Mucosa of rectum (tissue), 2 donors: ENCODE data around the gene MYO1E.

Experiments
- H3K27ac ChIP-seq, 2 donors: one replicate each; pipeline ENCODE4 v1.7.0; 2013; ENCODE audit warnings: inconsistent platforms in 2 of 2, low read depth in 2 of 2, low read length in 2 of 2
- H3K27me3 ChIP-seq, 2 donors: one replicate each; pipeline ENCODE4 v1.7.0; 2013; ENCODE audit warnings: low read length in 2 of 2; ENCODE audit not compliant: control insufficient read depth in 2 of 2, insufficient read depth in 2 of 2
- H3K36me3 ChIP-seq, 2 donors: one replicate each; pipeline ENCODE4 v1.7.0; 2013; ENCODE audit warnings: low read length in 2 of 2; ENCODE audit not compliant: control insufficient read depth in 2 of 2, insufficient read depth in 2 of 2
- H3K4me1 ChIP-seq, 2 donors: one replicate each; pipeline ENCODE4 v1.7.0; 2013; ENCODE audit warnings: low read length in 2 of 2, mild to moderate bottlenecking in 1 of 2; ENCODE audit not compliant: control insufficient read depth in 2 of 2, insufficient read depth in 2 of 2
- H3K4me3 ChIP-seq, 2 donors: one replicate each; pipeline ENCODE4 v1.7.0; 2013; ENCODE audit warnings: low read length in 2 of 2
- H3K9ac ChIP-seq, 2 donors: one replicate each; pipeline ENCODE4 v1.7.0; 2013; ENCODE audit warnings: low read length in 2 of 2, low read depth in 1 of 2, mild to moderate bottlenecking in 1 of 2
- H3K9me3 ChIP-seq, 2 donors: one replicate each; pipeline ENCODE4 v1.7.0; 2013; ENCODE audit warnings: low read length in 2 of 2; ENCODE audit not compliant: control insufficient read depth in 2 of 2
- donor health status: healthy.
- donor health status: Normal muscosa, but diverticular disease.

The MYO1E gene

DNA sequence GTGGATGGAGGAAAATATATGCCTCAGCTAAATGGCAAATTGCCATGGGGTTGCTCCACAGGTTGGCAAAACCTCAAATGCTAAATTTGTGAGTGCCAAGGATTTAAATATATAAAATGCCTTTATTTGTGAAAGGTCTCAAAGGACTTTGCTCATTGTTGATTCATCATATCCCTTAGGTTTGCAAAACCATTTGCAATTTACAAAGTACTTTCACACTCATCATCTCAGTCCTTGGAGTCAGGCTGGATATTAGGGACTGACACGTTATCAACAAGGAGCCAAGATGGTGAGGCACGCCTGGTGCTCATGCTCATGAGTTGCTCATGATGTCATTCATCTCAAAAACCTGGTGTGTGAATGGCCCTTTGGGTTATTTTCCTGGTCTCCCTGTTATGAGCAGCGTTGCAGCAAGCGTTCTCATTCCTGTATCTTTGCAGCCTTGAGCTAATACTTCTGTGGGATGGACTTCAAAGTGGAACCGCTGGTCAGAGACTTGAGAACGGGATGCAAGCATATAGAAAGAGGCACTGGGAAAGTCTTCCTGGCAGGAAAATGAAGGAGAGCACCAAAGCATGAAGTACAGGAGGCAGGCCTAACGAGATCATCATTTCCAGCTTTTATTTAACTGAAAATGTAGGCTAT, 66.0 kb downstream of the MYO1E start:
- H3K4me1 ChIP-seq = peaks cover 18 to 19% of the 10 kb centered on the region in 2 donors
- no peaks in the 10 kb centered on the region for H3K36me3 ChIP-seq
- no peak overlapping the region for H3K9ac ChIP-seq
- no peaks in the 10 kb centered on the region for H3K9me3 ChIP-seq
- H3K27me3 ChIP-seq = no peaks in the 10 kb centered on the region
- H3K4me3 ChIP-seq = no peak overlapping the region
- H3K27ac ChIP-seq = peak overlapping the region in 1 of 2 donors; percentile 75

DNA sequence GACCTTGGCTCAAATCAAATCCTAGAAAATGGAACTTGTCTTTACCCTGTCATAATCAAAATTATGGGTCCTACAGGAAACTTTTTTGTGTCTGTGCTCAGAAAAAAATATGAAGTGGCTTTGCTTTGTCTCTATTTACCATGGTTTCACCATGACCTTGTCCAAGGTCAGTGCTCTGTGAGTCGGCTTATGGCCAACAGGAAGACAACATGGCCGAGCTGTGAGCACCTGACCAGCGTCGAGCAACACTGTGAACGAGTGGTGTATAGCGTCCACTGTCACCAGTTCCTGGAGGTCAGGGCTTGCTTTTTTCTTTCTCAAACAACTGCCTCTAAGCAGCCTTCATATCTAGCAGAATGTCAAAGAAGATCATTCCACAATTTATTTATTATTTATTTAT, 67.9 kb downstream of the MYO1E start:
- peak overlapping the region; percentile 75 to 80 for H3K27ac ChIP-seq
- peaks cover 29 to 34% of the 10 kb centered on the region in 2 donors for H3K4me1 ChIP-seq
- no peak overlapping the region for H3K4me3 ChIP-seq
- H3K9me3 ChIP-seq = no peaks in the 10 kb centered on the region
- H3K36me3 ChIP-seq = no peaks in the 10 kb centered on the region
- H3K27me3 ChIP-seq = no peaks in the 10 kb centered on the region
- H3K9ac ChIP-seq = no peak overlapping the region

DNA sequence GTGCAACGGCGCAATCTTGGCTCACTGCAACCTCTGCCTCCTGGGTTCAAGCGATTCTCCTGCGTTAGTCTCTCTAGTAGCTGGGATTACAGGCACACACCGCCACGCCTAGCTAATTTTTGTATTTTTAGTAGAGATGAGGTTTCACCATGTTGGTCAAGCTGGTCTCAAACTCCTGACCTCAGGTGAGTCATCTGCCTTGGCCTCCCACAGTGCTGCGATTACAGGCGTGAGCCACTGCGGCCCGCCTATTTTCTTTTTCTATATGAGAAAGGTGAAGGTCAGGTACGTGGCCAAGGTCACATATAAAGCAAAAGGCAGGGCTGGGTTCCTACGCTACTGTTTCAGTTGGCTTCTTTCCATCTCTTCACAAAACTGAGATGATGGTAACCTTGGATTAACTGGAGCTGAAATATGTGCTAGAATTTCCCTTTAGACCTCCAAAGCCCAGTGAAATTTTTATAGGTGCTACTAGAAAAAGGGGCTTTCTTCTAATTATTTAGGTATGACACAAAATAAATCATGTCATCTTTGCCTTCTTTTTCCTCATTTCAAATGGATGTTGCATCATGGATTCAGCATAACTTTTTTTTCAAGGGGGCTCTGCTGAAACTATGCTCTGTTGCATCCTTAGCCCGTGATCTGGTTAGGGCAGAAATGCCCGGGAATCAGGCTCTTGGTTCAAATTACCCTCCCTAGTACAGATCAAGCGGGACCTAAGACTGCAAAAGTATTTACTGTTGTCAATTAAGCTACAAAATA, 68.5 kb downstream of the MYO1E start:
- Histone ChIP-seq H3K9me3 (no peaks in the 10 kb centered on the region), H3K9ac (no peak overlapping the region), H3K4me1 (peaks cover 29 to 36% of the 10 kb centered on the region in 2 donors), H3K27me3 (no peaks in the 10 kb centered on the region), H3K4me3 (no peak overlapping the region), H3K27ac (peak overlapping the region; percentile 75 to 80), H3K36me3 (no peaks in the 10 kb centered on the region)

DNA sequence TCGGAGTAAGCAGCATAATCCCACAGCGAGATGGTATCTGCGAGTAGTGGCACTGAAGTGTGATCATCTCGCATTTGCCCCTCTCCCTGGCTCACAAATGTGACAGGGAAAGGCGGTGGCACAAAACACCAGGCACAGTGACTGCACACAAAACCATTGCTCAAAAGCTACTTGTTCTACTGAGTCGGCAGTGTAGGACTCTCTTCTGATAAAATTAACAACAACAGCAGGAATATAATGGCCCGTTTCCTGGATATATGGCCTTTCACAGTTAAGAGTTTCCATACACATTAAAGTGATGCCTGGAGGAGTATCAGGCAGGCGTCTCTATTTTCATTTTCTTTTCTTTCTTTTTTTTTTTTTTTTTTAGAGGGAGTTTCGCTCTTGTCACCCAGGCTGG, 69.0 kb downstream of the MYO1E start:
- Histone ChIP-seq H3K27me3 (no peaks in the 10 kb centered on the region), H3K36me3 (no peaks in the 10 kb centered on the region), H3K27ac (peak overlapping the region in 1 of 2 donors; percentile 32), H3K4me1 (peaks cover 29 to 36% of the 10 kb centered on the region in 2 donors), H3K9me3 (no peaks in the 10 kb centered on the region), H3K9ac (no peak overlapping the region), H3K4me3 (peak overlapping the region in 1 of 2 donors; percentile 1)

DNA sequence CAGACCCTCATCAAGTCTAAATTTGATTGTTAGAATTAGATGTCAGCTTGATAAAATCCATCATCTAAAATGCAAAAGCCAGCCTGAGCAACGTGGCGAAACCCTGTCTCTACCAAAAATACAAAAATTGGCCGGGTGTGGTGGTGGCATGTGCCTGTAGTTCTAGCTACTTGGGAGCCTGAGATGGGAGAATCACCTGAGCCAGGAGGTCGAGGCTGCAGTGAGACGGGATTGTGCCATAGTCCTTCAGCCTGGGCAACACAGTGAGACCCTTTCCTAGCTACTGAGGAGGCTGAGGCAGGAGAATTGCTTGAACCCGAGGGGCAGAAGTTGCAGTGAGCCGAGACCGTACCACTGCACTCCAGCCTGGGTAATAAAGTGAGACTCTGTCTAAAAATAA, 69.5 kb downstream of the MYO1E start:
- no peaks in the 10 kb centered on the region for H3K36me3 ChIP-seq
- H3K27ac ChIP-seq = no peak overlapping the region
- H3K9ac ChIP-seq = no peak overlapping the region
- no peak overlapping the region for H3K4me3 ChIP-seq
- H3K9me3 ChIP-seq = no peaks in the 10 kb centered on the region
- H3K4me1 ChIP-seq = peaks cover 29 to 36% of the 10 kb centered on the region in 2 donors
- H3K27me3 ChIP-seq = no peaks in the 10 kb centered on the region

DNA sequence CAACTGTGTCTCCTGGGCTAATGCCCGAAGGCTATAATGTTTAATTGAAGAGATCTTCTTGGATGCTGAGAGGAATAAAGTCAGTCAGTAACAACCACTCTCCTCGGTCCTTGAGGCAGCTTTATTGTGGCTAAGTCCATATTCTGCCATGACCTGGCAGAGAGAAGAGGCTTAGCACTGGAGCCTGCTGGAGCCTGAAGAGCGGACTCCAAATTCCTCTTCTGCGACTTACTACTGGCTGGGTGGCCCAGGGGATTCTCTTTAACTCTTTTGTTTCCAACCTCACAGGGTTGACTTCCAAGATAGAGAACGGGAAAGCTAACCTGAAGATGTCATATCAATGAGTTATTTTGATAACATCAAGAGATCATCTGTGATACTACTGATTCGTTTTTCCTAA, 71.1 kb downstream of the MYO1E start:
- Histone ChIP-seq H3K4me3 (no peak overlapping the region), H3K9ac (no peak overlapping the region), H3K27ac (peak overlapping the region; percentile 79 to 85), H3K36me3 (no peaks in the 10 kb centered on the region), H3K4me1 (peaks cover 25 to 34% of the 10 kb centered on the region in 2 donors), H3K27me3 (no peaks in the 10 kb centered on the region), H3K9me3 (no peaks in the 10 kb centered on the region)

DNA sequence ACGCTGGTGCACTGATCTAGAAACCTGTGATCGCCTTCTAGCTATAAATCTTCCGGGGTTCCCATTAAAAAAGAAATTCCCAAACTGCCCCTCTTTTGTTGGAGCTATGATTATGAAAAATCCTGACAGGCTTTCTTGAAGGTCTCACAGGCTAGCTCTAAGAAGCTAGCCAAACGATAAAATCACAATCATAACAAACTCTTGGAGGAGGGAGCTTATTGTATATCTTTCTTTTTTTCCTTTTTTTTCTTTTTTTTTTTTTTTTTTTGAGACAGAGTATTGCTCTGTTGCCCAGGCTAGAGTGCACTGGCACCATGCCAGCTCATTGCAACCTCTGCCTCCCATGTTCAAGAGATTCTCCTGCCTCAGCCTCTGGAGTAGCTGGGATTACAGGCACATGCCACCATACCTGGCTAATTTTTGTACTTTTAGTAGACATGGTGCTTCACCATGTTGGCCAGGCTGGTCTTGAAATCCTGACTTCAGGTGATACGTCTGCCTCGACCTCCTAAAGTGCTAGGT, 72.0 kb downstream of the MYO1E start:
- Histone ChIP-seq H3K27me3 (no peaks in the 10 kb centered on the region), H3K9ac (peak overlapping the region; percentile 70 to 72), H3K4me3 (peak overlapping the region; percentile 14 to 37), H3K4me1 (peaks cover 31 to 36% of the 10 kb centered on the region in 2 donors), H3K27ac (peak overlapping the region; percentile 79 to 85), H3K9me3 (no peaks in the 10 kb centered on the region), H3K36me3 (no peaks in the 10 kb centered on the region)

DNA sequence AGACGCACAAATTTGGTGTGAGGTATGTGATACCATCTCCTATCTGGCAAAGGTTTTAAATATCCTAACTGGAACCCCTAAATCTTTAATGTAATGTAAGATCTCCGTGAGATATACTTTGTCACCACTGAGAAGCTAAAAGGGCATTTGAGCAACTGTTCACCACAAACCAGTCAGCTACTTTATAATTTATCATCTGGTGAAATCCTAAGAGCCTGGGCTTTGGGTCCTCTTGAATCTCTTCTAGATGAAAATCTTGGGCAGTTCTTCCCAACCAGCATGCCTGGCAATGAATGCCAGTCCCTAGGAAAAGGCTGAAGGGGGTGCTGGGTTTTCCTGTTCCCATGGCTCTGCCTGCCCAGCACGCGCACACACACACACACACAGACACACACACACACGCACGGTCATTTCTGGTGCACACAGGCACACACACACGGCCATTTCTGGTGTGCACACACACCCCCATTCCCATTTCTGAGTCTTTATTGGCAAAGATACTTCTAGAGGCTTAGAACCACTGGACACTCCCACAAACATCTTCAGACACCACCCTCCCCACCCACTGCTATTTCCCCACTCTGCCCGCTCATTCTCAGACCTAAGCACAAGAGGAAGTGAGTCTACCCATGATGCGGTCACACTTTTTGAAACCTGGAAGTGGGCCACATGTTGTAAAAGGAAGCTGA, 72.6 kb downstream of the MYO1E start:
- Histone ChIP-seq H3K9ac (peak overlapping the region; percentile 70 to 72), H3K4me3 (peak overlapping the region; percentile 14 to 37), H3K36me3 (no peaks in the 10 kb centered on the region), H3K27me3 (no peaks in the 10 kb centered on the region), H3K27ac (peak overlapping the region; percentile 79 to 85), H3K4me1 (peaks cover 32 to 40% of the 10 kb centered on the region in 2 donors), H3K9me3 (no peaks in the 10 kb centered on the region)

DNA sequence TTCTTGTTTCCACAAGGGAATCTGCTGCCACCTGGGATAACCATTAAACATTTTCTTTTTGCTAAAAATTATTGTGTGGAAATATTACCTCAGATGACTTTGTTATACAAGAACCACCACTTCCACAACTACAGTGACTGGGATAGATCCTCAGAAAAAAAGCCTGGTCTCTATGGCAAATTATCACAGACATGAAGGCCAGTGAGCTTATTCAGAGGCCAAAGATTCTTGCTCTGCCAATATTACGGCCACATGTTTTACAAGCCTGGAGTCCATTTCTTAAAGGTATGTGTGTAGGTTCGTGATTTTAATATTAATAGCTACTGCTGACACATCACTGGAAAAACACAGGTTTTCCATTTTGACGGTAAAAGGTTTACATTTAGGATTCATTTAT, 73.8 kb downstream of the MYO1E start:
- H3K9me3 ChIP-seq = no peaks in the 10 kb centered on the region
- no peak overlapping the region for H3K9ac ChIP-seq
- no peaks in the 10 kb centered on the region for H3K36me3 ChIP-seq
- no peaks in the 10 kb centered on the region for H3K27me3 ChIP-seq
- H3K4me3 ChIP-seq = no peak overlapping the region
- peaks cover 28 to 42% of the 10 kb centered on the region in 2 donors for H3K4me1 ChIP-seq
- no peak overlapping the region for H3K27ac ChIP-seq
